Left colon (tissue), 2 donors: ENCODE results near the gene CASP9. TPM values are rescaled to one million over a fixed set of nuclear protein-coding genes. Genes with fewer than 3 reads are reported as not detected.

Experiments used
- ATAC-seq: fragments of 200-7000 bp; cut with Tn5 transposase; one replicate; pipeline ENCODE4 v1.9.1; 2020; ENCODE audit warnings: mild to moderate bottlenecking, moderate library complexity
- DNase-seq, 2 donors: peaks; one replicate each; pipeline ENCODE4 v3.0.0-alpha.2; 2020
- intact Hi-C, 2 donors: fragments of 100-400 bp; cut with DNase I in 1 of 2; cut with micrococcal nuclease in 1 of 2; formaldehyde crosslinking; loops; one replicate each; pipeline versions ENCODE4 v1.11.2 to v1.14.0; 2022; cut with DNase I, micrococcal nuclease
- total RNA-seq, 2 donors: library from RNA; stranded (reverse); fragmentation: NEBNext Ultra II Directional; extraction: Animal tissue kit (Norgen Biotek cat#: 25700); gene quantifications; one replicate each; pipeline ENCODE4 v1.2.1, GENCODE V29; 2021
- donor health status: DM: no; HTN: no; CAD: no.
- donor health status: DM: yes; HTN: yes; CAD: no.

CASP9 gene
- total RNA-seq, 2 donors from 2014 or later: 9.9 to 16.9 TPM

DNA sequence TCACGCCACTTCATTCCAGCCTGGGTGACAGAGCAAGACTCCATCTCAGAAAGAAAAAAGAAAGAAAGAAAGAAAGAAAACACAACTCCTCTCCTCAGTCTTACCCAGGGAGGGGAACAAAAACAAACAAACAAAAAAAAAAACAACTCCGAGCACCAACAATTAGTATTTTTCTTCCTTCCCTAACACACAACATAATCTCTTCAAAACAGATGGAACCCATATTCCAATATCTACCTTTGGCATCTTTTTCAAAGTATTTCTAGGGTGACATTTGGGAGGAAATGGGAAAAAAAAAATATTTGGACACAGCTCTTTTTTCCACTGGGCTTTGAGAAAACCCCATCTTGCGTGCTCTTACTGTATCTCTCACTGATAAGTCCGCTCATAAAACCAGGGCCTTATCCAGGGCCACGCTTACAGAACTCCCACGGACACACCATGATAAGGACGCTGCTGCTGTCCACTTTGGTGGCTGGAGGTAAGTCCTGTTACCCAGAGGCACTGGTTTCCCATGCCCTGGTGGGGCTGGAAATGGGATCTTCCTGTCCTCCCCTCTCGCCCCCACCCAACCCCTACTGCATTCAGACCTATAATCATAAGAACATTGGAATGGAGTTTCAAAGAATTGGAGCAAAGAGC is 67.6 kb downstream of the CASP9 start, which contains the start of gene CELA2A:
CELA2A (plus strand) TSS at position 420 of the 642 bp plus-strand sequence; CDS start at position 442, 22 bp downstream.
- intact Hi-C loops: no loop called here
- ATAC-seq: no peak
- no peak for DNase-seq

- intact Hi-C loops: no loop called here
- ATAC-seq: no peak
- no peak for DNase-seq
These were observed 68.5 kb downstream of the CASP9 start for GRCh38 chr1:15455522-15455921.

- DNase-seq (no peak), ATAC-seq (no peak)
- intact Hi-C loops: no loop called here
These were observed 69.8 kb downstream of the CASP9 start for GRCh38 chr1:15454256-15454655.

GRCh38 chr1:15453734-15454133 is 70.3 kb downstream of the CASP9 start:
- DNase-seq: no peak
- ATAC-seq: no peak
- intact Hi-C loops: no loop called here

- intact Hi-C loops: no loop called here
- ATAC-seq (no peak), DNase-seq (no peak)
These were observed 71.0 kb downstream of the CASP9 start for GRCh38 chr1:15452866-15453571.

DNA sequence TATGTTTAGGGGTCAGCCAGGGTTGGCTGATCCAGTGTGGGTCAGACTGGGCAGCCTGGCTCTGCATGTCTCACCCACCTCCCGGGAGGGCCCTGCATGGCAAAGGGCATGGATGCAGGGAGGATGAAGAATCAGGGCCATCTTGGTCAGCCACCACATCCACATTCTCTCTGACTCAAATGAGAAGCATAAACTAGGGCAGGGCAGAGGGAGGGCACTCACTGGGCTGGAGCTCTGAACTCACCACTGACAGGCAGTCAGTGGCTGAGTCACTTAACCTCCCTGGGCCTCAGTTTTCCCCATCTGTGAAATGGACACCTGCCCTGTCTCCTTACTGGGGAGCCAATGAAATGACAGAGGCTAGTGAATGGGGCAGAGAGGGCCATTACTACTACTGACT is 71.8 kb downstream of the CASP9 start:
- DNase-seq: no peak
- no peak for ATAC-seq
- intact Hi-C loops: no loop called here

GRCh38 chr1:15451014-15451722 is 72.8 kb downstream of the CASP9 start:
- DNase-seq (no peak), ATAC-seq (peak; percentile 70)
- intact Hi-C loops: no loop called here

GRCh38 chr1:15449567-15449966 is 74.4 kb downstream of the CASP9 start:
- intact Hi-C loops: no loop called here
- DNase-seq (no peak), ATAC-seq (no peak)

DNA sequence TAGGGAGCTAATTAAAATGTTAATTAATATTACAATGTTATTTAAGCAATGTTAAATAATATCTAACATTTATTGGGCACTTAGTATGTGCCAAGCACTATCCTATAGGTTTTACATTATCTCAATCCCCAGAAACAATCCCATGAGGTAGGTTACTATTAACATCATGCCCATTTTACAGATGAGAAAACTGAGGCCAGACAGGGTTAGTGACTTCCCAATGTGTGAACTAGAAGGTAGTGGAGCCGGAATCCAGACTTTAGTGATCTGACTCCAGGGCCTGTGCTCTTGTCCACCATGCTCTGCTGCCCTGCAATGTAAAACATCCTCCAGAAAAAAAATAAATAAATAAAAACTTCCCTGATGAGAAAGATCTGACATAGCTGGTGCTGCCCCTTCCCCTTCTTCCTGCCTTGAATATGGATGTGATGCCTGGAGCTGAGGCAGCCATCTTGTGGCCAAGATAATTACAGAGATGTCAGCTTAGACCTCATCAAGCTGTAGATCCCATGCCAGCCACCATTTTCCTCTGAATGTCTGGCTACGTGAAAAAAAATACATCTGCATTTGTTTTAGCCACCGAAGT is 75.0 kb downstream of the CASP9 start:
- DNase-seq (no peak), ATAC-seq (no peak)
- intact Hi-C loops: no loop called here

DNA sequence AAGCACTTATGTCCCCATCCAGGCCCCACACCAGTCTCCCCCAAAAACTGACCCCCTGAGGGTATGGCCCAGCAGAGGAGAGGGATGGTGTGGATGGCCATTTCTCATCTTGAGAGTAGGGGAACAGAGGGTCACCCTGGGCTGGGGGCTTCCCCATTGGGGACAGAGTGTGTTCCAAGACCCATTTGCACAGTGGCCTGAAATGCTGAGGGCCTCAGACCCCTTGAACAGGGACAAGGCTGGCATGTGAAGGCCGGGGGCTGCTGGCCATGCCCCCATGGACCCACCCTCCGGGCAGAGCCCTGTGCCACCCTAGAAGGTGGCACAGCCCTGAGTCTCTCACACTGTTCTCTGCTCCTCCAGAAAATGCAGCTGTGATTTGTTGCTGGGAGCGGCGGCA is 77.8 kb downstream of the CASP9 start:
- DNase-seq: no peak
- peak; percentile 17 for ATAC-seq
- intact Hi-C loops: no loop called here

DNA sequence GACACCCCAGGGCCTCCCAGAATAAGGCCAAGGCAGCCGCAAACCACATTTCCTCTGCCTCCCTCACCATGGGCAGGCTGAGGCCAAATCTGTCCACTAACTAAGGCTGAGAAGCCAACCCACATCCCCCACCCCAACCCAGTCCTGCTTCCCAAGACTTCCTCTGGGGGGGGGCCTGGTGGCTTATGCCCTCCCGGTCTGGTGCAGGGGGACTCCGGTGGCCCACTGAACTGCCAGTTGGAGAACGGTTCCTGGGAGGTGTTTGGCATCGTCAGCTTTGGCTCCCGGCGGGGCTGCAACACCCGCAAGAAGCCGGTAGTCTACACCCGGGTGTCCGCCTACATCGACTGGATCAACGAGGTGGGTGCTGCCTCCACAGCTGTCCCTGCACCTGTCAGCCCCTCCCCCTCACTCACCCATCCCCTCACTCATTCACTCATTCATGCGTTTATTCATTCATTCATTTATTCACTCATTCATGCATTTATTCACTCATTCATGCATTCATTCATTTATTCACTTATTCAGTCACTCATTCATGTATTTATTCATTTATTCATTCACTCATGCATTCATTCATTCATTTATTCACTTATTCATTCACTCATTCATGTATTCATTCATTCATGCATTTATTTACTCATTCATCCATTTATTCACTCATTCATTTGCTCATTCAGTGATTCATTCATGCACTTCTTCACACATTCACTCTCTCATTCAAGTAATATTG is 78.5 kb downstream of the CASP9 start:
- ATAC-seq (no peak), DNase-seq (no peak)
- intact Hi-C loops: no loop called here

- intact Hi-C loops: no loop called here
- ATAC-seq (no peak), DNase-seq (no peak)
These were observed 79.3 kb downstream of the CASP9 start for GRCh38 chr1:15444468-15445389.

DNA sequence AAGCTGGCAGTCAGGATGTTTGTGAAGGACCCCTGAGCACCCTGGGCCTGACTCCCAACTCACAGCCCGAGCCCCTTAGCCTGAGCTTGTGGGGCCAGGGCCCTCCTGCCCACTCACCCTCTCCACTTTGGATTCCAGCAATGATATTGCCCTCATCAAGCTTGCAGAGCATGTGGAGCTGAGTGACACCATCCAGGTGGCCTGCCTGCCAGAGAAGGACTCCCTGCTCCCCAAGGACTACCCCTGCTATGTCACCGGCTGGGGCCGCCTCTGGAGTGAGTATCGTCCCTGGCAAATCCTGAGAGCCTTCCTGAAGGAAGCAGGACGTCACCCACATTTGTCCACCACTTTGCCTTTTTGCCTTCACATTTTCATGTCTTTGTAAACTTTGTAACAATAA is 80.7 kb downstream of the CASP9 start:
- ATAC-seq: no peak
- intact Hi-C loops: no loop called here
- DNase-seq: no peak

GRCh38 chr1:15442759-15443158 is 81.3 kb downstream of the CASP9 start:
- intact Hi-C loops: no loop called here
- DNase-seq: no peak
- no peak for ATAC-seq

- ATAC-seq: no peak
- DNase-seq: no peak
- intact Hi-C loops: no loop called here
These were observed 81.9 kb downstream of the CASP9 start for GRCh38 chr1:15442119-15442518.
